Heart left ventricle (tissue), 13 donors: ENCODE results near the gene PPP3R1.

ENCODE experiments used
- POLR2A ChIP-seq, 2 donors: fragments of 450-650 bp; IDR thresholded peaks; one replicate each; pipeline ENCODE4 v1.6.1; 2017; ENCODE audit warnings: antibody characterized with exemption in 2 of 2, mild to moderate bottlenecking in 2 of 2, moderate library complexity in 2 of 2
- TF ChIP-seq, protein P1 (sequence below), 12 donors: fragments of 200-600 bp; sonication (generic) in 4 of 12; IDR thresholded peaks; one replicate each; pipeline versions ENCODE4 v1.5.0 to v1.8.0; 2018 to 2022; ENCODE audit warnings: antibody characterized with exemption in 12 of 12, mild to moderate bottlenecking in 5 of 12
- donor health status: ischemic (EF 13 %, LVEDD 7.1; RV severe dilation, severe dysfunction).
- donor health status: DM: no; HTN: yes; CAD: no.
- donor health status: DM: no; HTN: no; CAD: no.
- donor health status: ischemic (EF 25% LVEDD 6.9; RV normal size, moderate dysfunction).
- donor health status: ischemic (EF 25% LVEDD 5.7; RV mildly dilated, moderate dysfunction).
- donor health status: ischemic (EF 35%, LVEDD 5.7; RV mildly dilated, moderate dysfunction).
- donor health status: nonischemic (EF 11% LVEDD 7.7; RV severe dilation, severe dysfunction).
- donor health status: DM: yes; HTN: yes; CAD: no.
- donor health status: PGD.
- donor health status: ischemic (EF 29% LVEDD 5.4; RV normal size, mild dysfunction).
- donor health status: nonischemic (EF 23%, LVEDD 6.1; RV moderate dilation, normal function).

DNA sequence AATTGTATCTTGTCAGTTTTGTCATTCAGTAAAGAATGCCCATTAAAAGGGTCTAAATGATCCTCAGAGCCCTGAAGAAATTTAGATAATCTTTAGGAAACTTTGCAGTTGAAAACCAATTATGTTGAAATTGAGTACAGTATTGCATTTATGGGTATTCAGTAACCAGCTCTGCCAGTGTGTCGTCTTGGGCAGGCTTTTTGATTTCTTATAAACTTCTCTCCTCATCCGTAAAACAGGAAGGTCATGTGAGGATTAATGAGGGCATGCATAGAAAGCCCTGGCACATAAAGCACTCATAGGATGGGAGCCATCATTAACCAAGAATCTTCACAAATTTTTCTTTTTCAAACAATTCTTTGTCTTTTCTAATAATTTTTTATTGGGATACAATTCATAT lies 79.8 kb downstream of the PPP3R1 start:
- TF ChIP-seq, protein P1, sequence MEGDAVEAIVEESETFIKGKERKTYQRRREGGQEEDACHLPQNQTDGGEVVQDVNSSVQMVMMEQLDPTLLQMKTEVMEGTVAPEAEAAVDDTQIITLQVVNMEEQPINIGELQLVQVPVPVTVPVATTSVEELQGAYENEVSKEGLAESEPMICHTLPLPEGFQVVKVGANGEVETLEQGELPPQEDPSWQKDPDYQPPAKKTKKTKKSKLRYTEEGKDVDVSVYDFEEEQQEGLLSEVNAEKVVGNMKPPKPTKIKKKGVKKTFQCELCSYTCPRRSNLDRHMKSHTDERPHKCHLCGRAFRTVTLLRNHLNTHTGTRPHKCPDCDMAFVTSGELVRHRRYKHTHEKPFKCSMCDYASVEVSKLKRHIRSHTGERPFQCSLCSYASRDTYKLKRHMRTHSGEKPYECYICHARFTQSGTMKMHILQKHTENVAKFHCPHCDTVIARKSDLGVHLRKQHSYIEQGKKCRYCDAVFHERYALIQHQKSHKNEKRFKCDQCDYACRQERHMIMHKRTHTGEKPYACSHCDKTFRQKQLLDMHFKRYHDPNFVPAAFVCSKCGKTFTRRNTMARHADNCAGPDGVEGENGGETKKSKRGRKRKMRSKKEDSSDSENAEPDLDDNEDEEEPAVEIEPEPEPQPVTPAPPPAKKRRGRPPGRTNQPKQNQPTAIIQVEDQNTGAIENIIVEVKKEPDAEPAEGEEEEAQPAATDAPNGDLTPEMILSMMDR (IDR thresholded peaks at IDR 0.05) = no peak
- no peak for TF ChIP-seq POLR2A (IDR thresholded peaks at IDR 0.05)
